GM19238 (cell line): Measurements from ENCODE around the gene MYO1E.
"Not testable (repeated sequence)": the region's sequence is repeated elsewhere in the genome, so short reads cannot be mapped to it uniquely, and the experiment has no call there.

Experiments used
- DNase-seq: peaks from one replicate; pipeline ENCODE4 v3.0.0; 2011; ENCODE audit warnings: low spot score; ENCODE audit not compliant: insufficient read length

The MYO1E gene

GRCh38 chr15:59170295-59171066 lies 202.2 kb downstream of the MYO1E start:
- DNase-seq, result no peak

- no peak for DNase-seq
These were observed 203.4 kb downstream of the MYO1E start for GRCh38 chr15:59169251-59169708.

DNA sequence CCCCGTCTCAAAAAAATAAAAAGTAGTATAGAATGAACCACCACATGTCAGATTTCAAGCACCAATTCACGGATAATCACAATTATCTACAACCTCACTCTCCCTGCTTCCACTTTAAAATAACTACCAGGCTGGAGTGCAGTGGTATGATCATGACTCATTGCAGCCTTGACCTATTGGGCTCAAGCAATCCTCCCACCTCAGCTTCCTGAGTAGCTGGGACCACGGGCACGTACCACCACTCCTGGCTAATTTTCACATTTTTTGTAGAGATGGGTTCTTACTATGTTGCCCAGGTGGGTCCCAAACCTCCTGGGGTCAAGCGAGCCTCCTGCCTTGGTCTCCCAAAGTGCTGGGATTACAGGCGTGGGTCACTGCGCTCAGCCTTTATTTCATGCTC lies 204.1 kb downstream of the MYO1E start:
- DNase-seq, result no peak

- no peak for DNase-seq
These were observed 205.9 kb downstream of the MYO1E start for GRCh38 chr15:59166601-59167265.

GRCh38 chr15:59166166-59166565 lies 206.5 kb downstream of the MYO1E start:
- no peak for DNase-seq

DNA sequence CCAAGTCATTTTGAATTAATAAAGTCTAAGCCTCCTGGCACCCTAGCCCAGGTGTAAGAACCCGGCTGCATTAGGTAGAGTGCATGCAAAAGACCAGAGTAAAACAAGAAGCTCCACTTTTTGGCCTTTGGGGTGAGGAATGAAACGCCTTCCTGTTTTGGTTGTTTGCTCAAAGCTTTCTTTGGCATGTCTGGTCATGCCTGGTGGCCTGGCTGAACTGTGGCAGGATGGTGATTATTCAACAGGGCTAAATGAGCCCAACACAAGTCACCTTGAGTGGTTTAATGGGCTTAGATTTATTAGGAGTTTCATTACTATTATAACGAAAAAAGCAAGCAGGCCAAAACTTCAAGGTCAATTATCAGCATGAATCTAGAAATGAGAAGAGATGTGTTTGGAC lies 206.9 kb downstream of the MYO1E start:
- DNase-seq, result no peak

- DNase-seq, result not testable (repeated sequence)
These were observed 210.6 kb downstream of the MYO1E start for GRCh38 chr15:59162080-59162479.

DNA sequence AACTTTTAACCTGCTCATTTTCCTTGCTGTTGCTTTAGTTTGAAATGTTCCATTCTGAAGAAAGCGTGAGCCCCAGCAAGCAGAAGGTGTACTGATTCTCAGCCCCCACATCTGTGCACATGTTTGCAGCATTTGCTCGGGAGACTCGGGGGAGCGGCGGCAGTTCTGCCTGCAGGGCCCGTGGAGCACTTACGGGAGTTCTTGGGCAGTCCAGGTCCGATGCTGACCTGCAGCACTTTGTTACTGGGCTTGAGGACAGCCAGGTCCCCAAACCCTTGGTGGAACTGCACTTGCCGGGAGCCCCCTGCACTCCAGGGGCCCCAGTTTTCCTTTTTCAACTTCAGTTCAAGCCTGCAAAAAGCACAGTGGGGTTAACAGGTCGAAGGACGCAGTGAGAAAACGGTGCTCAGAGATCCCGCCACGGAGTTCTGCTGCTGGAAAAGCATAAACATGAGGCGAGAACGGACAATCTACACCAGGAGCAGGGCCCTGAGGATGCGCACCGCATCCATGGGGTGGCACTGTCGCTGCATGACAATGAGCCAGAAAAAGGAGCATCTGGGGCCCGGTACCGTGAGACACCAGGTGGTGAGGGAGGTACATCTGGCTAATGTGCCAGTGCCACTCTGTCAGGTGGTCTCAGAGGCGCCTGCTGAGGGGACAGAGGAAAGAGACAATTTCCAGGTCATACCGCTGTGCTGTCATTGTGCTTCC lies 211.6 kb downstream of the MYO1E start:
- DNase-seq, result no peak

DNA sequence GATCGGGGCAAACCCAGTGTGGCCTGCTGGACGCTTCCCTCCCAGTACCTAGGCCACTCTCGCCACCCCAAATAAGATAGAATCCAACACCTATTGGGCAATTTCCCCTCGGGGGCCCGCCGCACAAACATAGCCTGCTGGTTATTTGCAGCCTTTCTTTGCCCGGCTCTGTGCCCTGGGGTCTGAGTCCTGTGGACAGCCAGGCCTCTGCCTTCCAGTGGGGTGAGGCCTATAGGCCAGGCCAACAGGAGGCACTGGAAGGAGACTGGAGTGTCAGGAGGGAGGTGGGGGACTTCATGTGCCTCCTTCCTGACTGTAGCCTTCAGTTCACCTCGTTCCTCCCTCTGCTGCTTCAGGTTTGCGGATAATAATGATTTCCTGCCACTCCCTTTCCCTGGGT lies 213.5 kb downstream of the MYO1E start:
- DNase-seq, result no peak

- no peak for DNase-seq
These were observed 214.0 kb downstream of the MYO1E start for GRCh38 chr15:59158701-59159034.

DNA sequence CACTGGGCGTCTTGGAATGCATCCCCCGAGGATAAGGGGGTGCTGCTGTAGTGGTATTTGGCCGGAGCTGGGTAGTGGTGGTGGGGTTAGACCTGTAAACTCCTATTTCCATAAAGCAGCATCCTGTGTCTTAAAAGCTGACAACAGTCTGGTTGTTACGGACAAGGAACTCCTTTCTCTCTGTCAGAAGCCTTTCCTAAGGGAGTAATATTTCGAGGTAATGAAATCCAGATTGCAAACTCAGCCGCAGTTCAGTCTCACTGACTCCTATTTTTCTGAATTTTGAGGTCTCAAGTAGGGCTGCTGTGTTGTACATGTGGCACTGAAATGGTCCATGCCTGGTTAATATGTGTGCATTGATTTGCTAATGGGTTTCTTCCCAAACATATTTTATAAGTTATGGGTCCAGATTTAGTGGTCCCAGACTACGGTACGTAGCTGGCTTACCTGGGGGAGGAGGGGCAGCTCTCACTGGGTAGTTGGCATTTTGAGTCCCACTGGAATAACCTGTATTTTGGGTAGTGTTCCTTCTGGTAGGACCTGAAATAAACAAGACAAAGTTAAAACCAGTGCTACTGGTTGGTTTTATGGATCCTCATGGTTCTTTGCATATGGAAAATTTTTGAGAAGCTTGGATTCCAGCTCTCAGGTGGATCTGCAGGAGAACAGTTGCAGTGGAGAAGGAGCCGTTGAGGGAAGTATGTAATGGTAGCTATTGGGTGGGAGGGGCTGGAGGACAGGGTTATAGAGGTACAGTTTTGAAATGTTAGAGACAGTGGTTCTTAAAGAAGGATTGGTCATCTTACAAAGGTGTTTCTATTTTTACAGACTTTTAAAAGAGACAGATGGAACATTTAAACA lies 214.6 kb downstream of the MYO1E start:
- DNase-seq, result no peak

- DNase-seq, result no peak
These were observed 215.3 kb downstream of the MYO1E start for GRCh38 chr15:59157396-59157795.

GRCh38 chr15:59155431-59155830 lies 217.2 kb downstream of the MYO1E start:
- DNase-seq, result no peak

GRCh38 chr15:59154243-59154642 lies 218.4 kb downstream of the MYO1E start:
- DNase-seq, result no peak

DNA sequence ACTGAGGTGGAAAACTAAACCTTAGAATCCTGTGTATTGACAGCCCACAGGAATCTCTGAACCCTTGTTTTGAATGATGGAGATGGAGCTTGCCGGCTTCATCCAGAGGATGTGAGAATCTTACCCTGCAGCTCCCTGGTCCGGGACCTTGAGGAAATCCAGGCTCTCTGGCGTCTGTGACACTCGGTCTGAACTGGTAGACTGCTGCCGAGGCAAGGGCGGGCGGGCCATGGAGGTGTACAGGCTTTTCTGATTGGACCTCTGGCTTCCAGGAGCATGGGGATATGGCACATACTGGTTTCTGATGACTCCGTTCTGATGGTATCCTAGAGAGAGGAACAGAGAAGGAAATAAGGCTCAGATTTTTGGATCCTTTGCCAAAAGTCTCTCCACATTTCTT lies 219.2 kb downstream of the MYO1E start:
- DNase-seq, result no peak

DNA sequence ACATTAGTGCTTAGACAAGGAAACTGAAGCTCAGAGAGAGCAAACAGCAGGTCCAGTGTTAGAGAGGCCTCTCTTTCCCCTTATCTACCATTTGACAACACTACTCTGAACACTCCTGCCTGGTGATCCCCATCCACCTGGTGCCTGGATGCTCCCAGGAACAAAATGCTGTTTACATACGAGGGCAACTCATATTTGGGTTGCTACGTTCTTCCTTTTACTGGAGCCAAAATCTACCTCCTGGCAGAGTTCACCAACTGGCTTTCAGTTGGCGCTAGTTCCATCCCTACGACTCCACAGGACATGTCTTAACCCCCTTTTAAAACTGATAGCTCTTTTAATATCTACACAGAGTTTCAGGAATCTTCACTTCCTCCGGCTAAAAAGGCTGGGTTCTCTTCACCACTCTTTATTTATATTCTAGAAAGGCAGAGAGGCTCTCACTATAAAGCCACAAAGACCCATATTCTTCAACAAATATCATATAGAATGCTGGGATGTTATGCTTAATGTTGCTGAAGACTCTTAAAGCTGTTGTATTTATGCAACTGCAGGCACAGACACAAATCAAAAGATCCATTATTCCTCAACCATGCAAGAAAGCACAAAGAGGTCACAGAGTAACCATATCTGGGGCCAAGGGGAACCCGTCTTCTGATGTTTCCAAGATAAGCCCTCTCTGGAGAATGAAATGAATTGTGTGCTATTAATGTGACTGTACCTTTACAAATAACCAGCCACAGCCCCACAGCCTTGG lies 219.8 kb downstream of the MYO1E start:
- no peak for DNase-seq

- DNase-seq, result no peak
These were observed 222.5 kb downstream of the MYO1E start for GRCh38 chr15:59150185-59150584.

- no peak for DNase-seq
These were observed 224.4 kb downstream of the MYO1E start for GRCh38 chr15:59148153-59148833.

DNA sequence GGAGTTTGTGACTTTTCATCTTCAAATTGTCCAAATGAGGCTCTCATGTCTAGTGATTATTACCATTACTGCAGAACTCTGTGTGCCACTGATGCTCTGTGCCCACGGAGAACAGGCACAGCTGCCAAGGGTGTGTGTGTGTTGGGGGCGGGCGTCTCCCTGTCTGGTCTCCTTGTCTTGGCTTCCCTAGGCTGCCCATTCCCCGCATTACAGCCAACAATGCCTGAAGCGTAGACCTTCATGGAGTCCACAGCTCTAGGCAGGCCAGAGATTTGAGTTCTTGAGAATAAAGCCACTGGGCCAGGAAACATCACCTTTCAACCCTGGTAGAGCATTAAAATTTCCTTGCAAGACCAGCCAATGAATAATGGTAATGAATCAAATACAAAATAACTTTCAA lies 225.0 kb downstream of the MYO1E start:
- DNase-seq, result no peak

GRCh38 chr15:59144594-59144993 lies 228.1 kb downstream of the MYO1E start:
- not testable (repeated sequence) for DNase-seq
